Epithelial cell of umbilical artery (primary cell): Measurements from ENCODE around the gene ASF1A. TPM values are rescaled to one million over a fixed set of nuclear protein-coding genes. Genes with fewer than 3 reads are reported as not detected.

Experiments
- total RNA-seq: library from RNA; depleted of rRNA; stranded (reverse); fragments of >200 nt; gene quantifications from 2 replicates; pipeline ENCODE4 v1.2.3, GENCODE V29; 2014

The ASF1A gene
- 25.7 and 28.6 TPM in 2 replicates for total RNA-seq

GRCh38 chr6:118893807-118894424 lies at the start of gene ASF1A:
Gene ASF1A, plus strand, starts transcription at chr6:118894152. Its CDS starts 262 bp downstream, at chr6:118894414.

GRCh38 chr6:118934461-118935330 lies 40.7 kb downstream of the ASF1A start, which contains the start of gene MCM9:
Gene MCM9, minus strand, starts transcription at chr6:118935159. Its CDS starts 3,436 bp downstream, at chr6:118931723.

Other genes with a start within 250 kb of the ASF1A start
- gene CEP85L, start 242.6 kb upstream of the ASF1A start, total RNA-seq = 7.8 and 14.4 TPM in 2 replicates
- 10.7 and 12.8 TPM in 2 replicates for gene MCM9, start 41.0 kb downstream of the ASF1A start, total RNA-seq
- gene FAM184A, start 184.5 kb downstream of the ASF1A start, total RNA-seq = under 0.01 TPM in 2 replicates